GM19463 (cell line): Measurements from ENCODE around the gene URB1.
"Not testable (repeated sequence)": the region's sequence is repeated elsewhere in the genome, so short reads cannot be mapped to it uniquely, and the experiment has no call there.

Experiments
- ATAC-seq: cut with Tn5 transposase; IDR thresholded peaks from one replicate; pipeline ENCODE4 v1.9.1; 2021; ENCODE audit warnings: mild to moderate bottlenecking, moderate library complexity; ENCODE audit not compliant: unreplicated experiment

The URB1 gene

DNA sequence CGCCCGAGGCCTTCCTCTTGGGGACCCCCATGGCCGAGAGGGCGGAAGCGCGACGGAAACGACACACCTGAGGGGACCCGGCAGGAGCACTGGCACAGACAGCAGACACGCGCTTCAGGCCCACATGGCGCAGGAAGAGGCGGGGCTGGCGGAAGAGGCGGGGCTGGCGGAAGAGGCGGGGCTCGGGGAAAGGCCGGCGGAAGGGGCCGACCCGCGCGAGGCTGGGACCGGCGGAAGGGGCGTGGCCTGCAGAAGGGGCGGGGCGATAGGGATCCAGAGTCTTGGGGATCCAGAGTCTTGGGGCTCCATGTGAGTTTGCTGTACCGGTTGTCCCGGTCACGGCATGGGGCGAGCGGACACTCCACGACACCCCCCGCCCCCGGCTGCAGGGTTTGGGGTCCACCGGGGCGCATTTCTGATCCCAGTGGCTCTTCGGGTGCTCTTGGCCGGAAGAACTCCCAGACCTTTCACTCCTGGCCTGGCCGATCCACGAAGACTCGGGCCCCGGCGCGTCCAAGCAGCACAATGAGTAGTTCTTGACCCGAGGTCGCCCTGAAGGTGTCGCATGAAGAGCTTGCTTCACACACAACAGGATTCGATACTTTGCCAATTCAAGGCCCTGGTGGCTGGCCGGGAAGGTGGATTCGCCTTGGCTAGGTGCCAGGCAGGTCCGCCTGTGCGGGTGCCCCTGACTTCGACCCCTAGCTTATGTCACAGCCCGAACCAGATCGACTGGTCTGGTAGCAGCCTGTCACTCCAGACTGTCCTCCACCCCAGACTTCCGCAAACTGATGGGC, at the start of gene URB1:
Gene URB1 (minus strand): TSS at position 133 of the 797 bp plus-strand sequence. CDS start 102 bp downstream, at position 31.
- peak; percentile 97 for ATAC-seq

DNA sequence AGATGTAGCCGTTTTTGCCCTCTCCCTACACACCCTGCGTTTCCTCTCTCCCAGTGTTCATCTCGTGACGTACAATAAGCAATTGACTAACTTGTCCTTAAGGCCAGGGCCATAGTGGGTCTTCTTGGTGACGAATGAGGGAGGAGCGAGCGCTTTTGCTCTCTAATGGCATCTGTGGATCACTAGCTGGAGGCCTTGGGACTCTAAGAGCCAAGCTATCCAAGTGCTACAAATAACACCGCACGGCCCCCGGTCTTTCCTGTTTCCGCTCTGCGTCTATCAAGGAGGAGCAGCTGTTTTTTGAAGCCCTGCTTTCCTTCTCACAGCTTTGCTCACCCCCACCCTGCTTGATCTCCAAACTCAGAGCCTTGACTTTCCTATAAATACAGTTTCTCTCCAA, 44.9 kb upstream of the URB1 start:
- no peak for ATAC-seq

- ATAC-seq, result not testable (repeated sequence)
Observed at GRCh38 chr21:32432982-32433660, 40.3 kb upstream of the URB1 start.

GRCh38 chr21:32427958-32428623, 35.3 kb upstream of the URB1 start:
- ATAC-seq, result no peak

DNA sequence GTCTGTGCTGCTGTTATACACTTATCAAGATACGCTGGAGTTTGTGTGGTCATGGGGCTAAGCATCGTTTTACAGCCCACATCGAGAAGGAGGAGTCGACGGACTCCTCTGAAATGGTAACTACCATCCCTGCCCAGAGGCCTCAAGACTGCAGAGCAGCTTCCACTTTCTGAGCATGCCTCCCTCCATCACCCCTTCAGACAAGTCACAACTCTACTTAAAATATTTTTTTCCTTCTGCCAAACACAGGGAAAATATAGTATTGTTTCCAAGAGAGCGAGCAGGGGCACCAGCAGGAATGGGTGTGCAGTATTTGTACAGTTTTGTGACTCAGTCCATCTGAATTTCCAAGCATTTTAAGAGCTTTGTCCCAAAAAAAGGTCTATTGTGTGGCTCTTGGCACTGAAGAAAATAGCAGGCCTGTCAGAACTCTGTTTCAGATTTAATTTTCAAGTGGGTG, 33.8 kb upstream of the URB1 start:
- no peak for ATAC-seq

- no peak for ATAC-seq
Observed at GRCh38 chr21:32426066-32426465, 33.3 kb upstream of the URB1 start.

DNA sequence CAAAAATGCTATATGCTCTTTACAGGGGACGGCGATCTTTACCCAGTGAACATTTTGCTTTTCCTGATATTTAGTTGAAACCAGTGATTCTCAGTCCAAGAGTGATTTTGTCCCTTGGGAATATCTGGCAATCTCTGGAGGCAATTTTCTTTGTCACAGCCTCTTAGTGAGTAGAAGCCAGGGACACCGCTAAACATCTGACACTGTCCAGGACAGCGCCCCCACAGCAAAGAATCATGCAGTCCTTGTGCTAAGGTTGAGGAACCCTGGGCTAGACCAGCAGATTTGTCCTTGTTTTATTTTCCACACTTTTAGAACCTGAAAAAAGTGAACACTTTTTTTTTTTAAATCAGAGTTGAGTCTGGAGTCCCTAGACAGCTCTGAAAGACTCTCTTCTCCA, 32.8 kb upstream of the URB1 start:
- no peak for ATAC-seq

DNA sequence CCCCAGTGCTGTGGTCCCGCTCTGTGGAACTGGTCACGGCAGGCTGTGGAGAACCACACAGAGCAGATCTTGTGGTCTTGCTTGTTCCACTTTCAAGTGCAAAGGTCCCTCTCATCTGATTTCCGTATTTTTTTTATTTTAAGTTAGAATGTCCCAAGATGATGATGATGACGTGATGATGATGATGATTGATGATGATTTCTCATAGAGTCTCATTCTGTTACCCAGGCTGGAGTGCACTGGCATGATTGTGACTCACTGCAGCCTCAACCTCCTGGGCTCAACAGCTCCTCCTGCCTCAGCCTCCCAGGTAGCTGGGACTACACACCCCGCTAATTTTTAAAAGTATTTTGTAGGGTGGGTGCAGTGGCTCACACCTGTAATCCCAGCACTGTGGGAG, 31.9 kb upstream of the URB1 start:
- no peak for ATAC-seq

GRCh38 chr21:32424191-32424535, 31.4 kb upstream of the URB1 start:
- ATAC-seq, result no peak

DNA sequence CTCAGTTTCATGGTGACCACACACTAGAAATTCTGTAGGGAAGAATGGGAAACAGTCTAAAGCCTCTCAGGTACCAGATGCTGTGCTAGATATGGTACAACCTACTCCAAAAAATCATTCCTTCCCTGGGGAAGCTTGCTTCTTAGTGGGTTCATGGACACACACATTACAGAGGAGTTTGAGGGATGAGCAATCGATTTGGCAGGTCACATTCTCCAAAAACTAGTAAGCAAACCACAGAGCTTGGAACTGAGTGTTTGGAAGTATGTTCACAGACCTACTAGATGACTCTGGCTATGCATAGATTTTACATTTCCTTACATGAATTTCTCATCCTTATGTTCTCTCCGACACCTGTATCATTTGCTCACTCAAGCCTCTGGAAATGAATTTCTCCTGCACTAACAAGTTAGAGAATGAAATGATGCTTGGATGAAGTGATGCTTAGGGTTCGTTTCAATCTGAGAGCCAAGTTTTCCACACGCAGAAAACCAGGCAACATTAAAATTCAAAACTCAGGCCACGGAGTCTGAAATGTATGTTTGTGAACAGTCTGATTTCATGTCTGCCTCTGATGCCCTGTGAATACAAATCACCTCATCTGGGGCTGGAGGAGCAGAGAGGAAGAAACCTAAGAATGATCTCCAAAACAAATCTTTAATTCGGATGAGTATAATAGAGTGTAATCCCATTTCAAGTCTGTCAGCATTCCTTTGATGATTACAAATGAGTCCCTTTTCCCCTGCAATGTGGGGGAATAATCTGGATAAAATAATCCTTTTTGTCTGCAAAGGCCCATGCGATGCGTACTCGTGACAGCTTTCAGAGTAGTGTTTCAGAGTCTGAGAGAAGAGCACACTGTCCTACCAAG, 30.7 kb upstream of the URB1 start:
- ATAC-seq, result no peak

GRCh38 chr21:32422064-32422463, 29.3 kb upstream of the URB1 start:
- ATAC-seq, result no peak

DNA sequence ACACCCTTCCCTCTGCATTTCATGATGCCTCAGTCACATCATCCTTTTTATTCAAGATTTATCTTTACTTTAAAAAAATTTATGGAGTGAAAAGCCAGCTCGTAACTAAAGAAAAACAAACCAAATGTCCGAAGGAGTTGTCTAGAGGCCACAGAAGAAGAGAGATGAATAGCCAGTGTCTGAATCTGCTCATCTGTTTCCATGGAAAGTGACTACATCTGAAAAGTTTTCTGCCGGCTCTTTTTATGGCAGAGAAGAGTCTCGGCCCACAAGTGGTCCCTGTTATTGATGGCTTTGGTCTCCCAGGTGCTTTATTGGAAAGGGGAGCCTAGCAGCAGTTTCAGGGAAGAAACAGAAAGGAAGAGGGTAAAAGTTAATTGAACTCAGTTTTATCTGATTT, 25.3 kb upstream of the URB1 start:
- no peak for ATAC-seq

DNA sequence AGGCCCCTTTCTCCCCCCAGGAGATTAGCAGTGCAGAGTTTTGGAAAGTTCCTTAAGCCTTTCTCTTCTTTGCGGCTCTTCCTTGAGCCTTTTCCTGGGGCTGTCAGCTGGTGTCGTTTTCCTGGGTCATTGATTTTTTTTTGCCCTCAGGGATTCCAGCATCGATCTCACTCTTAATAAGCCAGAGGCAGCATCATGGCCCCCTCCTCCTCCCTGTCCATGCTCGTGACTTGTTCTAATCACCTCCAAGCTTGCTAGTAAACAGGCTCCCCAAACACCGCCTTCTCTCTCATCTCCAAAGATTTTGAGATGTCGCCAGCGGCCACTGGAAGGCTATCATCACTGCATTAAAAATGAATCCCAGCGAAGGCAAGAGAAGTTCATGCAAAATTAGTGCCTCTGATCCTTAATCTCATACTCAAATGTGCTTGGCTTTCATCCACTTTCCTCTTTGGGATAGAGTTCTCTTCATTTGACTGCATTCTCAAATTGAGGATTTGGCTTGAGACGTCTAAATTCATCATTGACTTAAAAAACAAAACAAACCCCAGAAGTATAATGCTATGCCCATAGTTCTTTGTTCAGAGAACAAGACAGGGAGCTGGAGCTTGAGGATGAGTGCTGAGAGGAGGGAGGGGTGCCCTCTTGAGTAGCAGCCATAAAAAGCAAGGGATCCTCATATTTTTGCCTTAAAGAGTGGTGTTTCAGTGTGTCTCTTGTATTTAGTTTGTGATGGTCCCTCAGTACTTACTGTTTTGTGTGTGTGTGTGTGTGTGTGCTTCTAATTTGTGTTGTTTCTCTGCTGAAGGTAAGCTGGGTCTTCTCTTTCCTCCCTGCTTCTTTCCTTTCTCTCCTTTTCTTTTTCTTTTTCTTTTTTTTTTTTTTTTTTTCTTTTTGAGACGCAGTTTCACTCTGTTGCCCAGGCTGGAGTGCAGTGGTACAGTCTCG, 22.9 kb upstream of the URB1 start:
- ATAC-seq, result no peak

DNA sequence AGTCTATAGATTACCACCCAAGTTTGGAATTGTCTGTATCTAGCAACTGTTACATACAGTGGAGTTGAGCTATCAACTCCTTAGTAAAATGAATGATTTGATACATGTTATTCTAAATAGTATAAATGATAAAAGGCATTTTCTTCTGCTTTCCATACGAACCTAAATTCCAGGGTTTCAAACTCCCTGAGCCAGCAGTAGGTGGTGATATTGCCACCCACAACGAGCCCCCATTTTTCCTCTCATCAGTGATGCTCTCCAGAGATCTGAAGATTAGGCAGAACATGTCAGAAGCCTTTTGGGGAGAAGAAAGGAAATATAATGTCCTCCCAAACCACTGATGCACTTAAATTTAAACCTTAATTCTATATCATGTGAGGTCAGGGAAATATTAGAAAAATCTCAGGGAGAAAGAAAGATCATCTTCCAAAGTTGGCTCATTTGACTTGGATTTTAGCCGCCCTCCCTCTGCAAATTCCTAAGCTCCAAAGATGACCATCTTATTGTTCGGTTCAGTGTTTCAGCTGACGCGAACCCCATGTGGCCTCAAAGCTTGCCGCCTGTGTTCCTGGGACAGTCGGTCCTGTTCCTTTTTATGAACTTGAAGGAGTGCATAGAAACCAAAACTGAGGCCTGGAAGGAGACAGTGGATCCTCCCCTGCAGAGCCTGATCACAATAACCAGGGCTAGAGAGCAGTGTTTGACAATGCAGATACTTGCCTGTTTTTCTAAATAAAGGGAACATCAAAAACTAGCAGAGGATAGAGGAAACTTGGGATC, 22.0 kb upstream of the URB1 start:
- ATAC-seq, result no peak

DNA sequence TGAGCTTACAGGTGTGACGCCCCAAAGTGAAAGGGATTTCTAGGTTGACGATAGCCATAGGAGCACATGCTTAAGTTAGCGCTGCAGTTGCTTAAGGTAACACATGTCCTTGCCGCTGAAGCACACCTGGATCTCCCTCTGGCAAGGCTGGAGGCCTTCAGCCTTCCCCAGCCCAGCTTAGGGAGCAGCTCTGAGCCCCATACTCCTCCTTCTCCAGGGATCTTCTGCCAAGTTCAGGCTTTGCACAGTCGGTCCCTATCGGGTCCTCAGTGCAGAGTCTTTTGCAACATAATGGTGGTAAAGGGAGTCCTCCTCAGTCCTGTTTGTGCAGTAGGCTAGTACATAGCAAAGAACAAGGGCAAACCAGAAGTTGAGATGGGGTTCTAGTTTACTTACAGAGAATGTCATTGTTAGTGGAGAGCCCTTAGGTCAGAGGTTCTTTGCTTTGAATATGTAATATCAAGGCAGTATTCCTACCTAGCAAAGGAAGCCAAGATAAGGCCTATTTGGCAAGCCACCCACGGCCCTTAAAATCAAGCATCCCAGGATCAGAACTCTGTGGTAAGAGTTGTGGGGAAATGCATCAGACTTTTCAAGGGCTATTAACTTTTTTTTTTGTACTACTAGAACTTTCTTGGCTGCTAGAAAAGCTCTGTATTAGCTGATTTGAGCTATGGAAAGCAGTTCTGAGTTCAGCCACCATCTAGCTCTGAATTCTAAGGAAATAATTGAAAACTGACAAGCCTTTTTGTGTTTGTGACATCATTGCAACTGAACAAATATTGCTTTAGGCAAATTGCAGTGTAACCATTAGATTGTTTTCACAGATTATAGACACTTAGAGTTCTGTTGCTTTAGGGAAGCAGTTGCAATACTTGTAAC, 21.1 kb upstream of the URB1 start:
- ATAC-seq, result no peak

GRCh38 chr21:32413015-32413504, 20.2 kb upstream of the URB1 start:
- ATAC-seq, result no peak

DNA sequence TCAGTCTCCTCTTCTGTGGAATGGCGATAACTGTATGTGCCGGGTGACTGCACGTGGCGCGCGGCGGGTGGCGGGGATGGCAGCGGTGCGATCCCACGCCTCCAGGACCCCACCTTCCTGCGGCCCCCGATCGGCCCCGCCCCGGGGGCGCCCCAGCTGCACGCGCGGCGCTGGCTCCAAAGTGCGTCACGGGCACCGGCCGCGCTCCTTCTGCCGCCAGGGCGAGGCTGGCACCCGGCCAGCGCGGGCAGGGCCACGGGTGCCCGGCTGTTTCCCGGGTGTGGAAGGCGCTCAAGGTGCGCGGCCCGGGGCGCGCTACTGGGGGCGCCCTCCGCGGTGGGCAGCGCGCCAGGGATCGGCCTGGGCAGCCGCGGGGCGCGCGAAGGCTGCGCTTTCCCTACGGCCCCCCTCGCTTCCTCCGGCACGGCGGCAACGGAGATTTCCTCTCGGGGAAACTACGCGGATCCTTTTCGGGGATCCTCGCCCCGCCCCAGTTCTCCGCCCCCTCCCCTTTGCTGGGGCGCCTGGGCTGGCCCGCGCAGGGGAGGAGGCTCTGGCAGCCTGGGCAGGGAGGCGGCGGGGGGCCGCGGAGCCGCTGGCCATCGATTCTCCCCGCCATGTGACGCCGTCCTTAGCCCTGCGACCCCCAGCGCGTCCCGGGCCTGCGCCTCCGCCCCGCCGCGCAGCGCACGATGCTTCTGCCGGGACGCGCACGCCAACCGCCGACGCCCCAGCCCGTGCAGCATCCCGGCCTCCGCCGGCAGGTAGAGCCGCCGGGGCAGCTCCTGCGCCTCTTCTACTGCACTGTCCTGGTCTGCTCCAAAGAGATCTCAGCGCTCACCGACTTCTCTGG, 19.6 kb upstream of the URB1 start, which contains the start of gene EVA1C:
Gene EVA1C (plus strand): TSS at position 545 of the 853 bp plus-strand sequence. CDS start 148 bp downstream, at position 693.
- no peak for ATAC-seq
